Loucy (cell line): ENCODE data around the gene VPS16.

Experiments used
- H2AFZ ChIP-seq: fragments of 200-600 bp; sonication (generic); 2 replicates; pipeline ENCODE4 v1.6.0; 2016; ENCODE audit warnings: antibody characterized with exemption, mild to moderate bottlenecking, low read length, moderate library complexity
- H3F3A ChIP-seq: fragments of 200-600 bp; 2 replicates; pipeline ENCODE4 v1.6.0; 2016; ENCODE audit warnings: antibody characterized with exemption, low read depth, mild to moderate bottlenecking
- H3K27me3 ChIP-seq: fragments of 200-600 bp; sonication (generic); 2 replicates; pipeline ENCODE4 v1.6.1; 2014; ENCODE audit warnings: low read length, mild to moderate bottlenecking; ENCODE audit not compliant: insufficient read depth, poor library complexity, severe bottlenecking
- H3K36me3 ChIP-seq: fragments of 200-600 bp; sonication (generic); 2 replicates; pipeline ENCODE4 v1.6.1; 2016; ENCODE audit warnings: low read length; ENCODE audit not compliant: insufficient read depth
- H3K4me1 ChIP-seq: fragments of 200-600 bp; sonication (generic); 2 replicates; pipeline ENCODE4 v1.5.1; 2014; ENCODE audit warnings: low read length, mild to moderate bottlenecking; ENCODE audit not compliant: insufficient read depth, poor library complexity, severe bottlenecking
- H3K4me2 ChIP-seq: fragments of 200-600 bp; sonication (generic); 2 replicates; pipeline ENCODE4 v1.6.0; 2014; ENCODE audit warnings: antibody characterized with exemption, low read length, low read depth, mild to moderate bottlenecking; ENCODE audit not compliant: poor library complexity, severe bottlenecking
- H3K4me3 ChIP-seq: fragments of 200-600 bp; sonication (generic); 2 replicates; pipeline ENCODE4 v1.5.1; 2014; ENCODE audit warnings: low read length, mild to moderate bottlenecking, mixed read lengths; ENCODE audit not compliant: poor library complexity, severe bottlenecking
- H3K79me2 ChIP-seq: fragments of 200-600 bp; sonication (generic); 2 replicates; pipeline ENCODE4 v1.6.1; 2014; ENCODE audit warnings: low read length; ENCODE audit not compliant: insufficient read depth
- H3K9ac ChIP-seq: fragments of 200-600 bp; sonication (generic); 2 replicates; pipeline ENCODE4 v1.6.0; 2014; ENCODE audit warnings: mild to moderate bottlenecking, low read depth, low read length, moderate library complexity; ENCODE audit not compliant: poor library complexity, severe bottlenecking
- H3K9me2 ChIP-seq: fragments of 200-600 bp; sonication (generic); replicated peaks from 2 replicates; pipeline ENCODE4 v1.6.1; 2016; ENCODE audit warnings: low read depth, low read length, mixed read lengths
- H3K9me3 ChIP-seq: fragments of 200-600 bp; sonication (generic); 2 replicates; pipeline ENCODE4 v1.6.1; 2014; ENCODE audit warnings: mild to moderate bottlenecking, antibody characterized with exemption, low read length, low read depth; ENCODE audit not compliant: insufficient read depth
- H4K20me1 ChIP-seq: fragments of 200-600 bp; sonication (generic); 2 replicates; pipeline ENCODE4 v1.6.0; 2014; ENCODE audit warnings: antibody characterized with exemption, low read length, mild to moderate bottlenecking; ENCODE audit not compliant: insufficient read depth, poor library complexity, severe bottlenecking
- EZH2phosphoT487 ChIP-seq: fragments of 200-600 bp; IDR thresholded peaks from 2 replicates; pipeline ENCODE4 v1.6.1; 2018; ENCODE audit warnings: antibody characterized with exemption, mild to moderate bottlenecking, moderate library complexity, borderline replicate concordance
- TF ChIP-seq, protein P1 (sequence below): fragments of 200-600 bp; sonication (generic); conservative IDR thresholded peaks from 2 replicates; pipeline ENCODE4 v1.5.1; 2014; ENCODE audit warnings: mild to moderate bottlenecking, antibody characterized with exemption, low read length

The VPS16 gene

DNA sequence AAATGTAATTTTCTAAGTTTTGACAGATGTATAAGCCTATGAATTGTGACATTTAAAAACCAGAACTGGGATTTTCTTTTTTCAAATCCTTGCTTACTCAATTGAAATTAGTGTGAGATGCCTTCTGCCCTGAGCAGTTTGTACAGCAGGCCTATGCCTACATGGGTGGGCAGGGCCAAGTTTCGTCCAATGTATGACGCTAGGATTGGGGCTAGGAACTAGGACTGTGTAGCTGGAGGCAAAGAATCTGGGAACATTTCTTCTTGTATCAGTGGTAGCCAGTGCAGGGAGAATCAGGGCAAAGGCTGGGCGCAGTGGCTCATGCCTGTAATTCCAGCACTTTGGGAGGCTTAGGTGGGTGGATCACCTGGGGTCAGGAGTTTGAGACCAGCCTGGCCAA is 28.8 kb downstream of the VPS16 start:
- H3K4me2 ChIP-seq: no peak overlapping the region
- H3K9me3 ChIP-seq: no peaks in the 10 kb centered on the region
- no peaks in the 10 kb centered on the region for H3K9me2 ChIP-seq
- no peak overlapping the region for H3K9ac ChIP-seq
- H3K79me2 ChIP-seq: peaks cover 7% of the 10 kb centered on the region
- H3K36me3 ChIP-seq: peaks cover 1% of the 10 kb centered on the region; the same call in 1 of the 2 replicates
- no peaks in the 10 kb centered on the region for H3K27me3 ChIP-seq
- no peak overlapping the region for H2AFZ ChIP-seq
- H3F3A ChIP-seq: no peaks in the 10 kb centered on the region; the same call in 1 of the 2 replicates
- no peak overlapping the region for H3K4me3 ChIP-seq
- H4K20me1 ChIP-seq: peaks cover 7% of the 10 kb centered on the region
- no peak for TF ChIP-seq EZH2phosphoT487
- TF ChIP-seq, protein P1, sequence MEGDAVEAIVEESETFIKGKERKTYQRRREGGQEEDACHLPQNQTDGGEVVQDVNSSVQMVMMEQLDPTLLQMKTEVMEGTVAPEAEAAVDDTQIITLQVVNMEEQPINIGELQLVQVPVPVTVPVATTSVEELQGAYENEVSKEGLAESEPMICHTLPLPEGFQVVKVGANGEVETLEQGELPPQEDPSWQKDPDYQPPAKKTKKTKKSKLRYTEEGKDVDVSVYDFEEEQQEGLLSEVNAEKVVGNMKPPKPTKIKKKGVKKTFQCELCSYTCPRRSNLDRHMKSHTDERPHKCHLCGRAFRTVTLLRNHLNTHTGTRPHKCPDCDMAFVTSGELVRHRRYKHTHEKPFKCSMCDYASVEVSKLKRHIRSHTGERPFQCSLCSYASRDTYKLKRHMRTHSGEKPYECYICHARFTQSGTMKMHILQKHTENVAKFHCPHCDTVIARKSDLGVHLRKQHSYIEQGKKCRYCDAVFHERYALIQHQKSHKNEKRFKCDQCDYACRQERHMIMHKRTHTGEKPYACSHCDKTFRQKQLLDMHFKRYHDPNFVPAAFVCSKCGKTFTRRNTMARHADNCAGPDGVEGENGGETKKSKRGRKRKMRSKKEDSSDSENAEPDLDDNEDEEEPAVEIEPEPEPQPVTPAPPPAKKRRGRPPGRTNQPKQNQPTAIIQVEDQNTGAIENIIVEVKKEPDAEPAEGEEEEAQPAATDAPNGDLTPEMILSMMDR: no peak
- peaks cover 31% of the 10 kb centered on the region for H3K4me1 ChIP-seq

GRCh38 chr20:2871111-2871465 is 30.5 kb downstream of the VPS16 start:
- H3K36me3 ChIP-seq: no peaks in the 10 kb centered on the region
- no peaks in the 10 kb centered on the region; the same call in 1 of the 2 replicates for H3F3A ChIP-seq
- H3K9me2 ChIP-seq: no peaks in the 10 kb centered on the region
- peak overlapping the region; percentile 39 for H3K4me2 ChIP-seq
- no peak overlapping the region for H3K4me3 ChIP-seq
- peaks cover 20% of the 10 kb centered on the region for H4K20me1 ChIP-seq
- H2AFZ ChIP-seq: peak overlapping the region; percentile 8; the same call in 1 of the 2 replicates
- H3K79me2 ChIP-seq: peaks cover 24% of the 10 kb centered on the region
- peaks cover 42% of the 10 kb centered on the region for H3K4me1 ChIP-seq
- H3K9me3 ChIP-seq: no peaks in the 10 kb centered on the region
- H3K9ac ChIP-seq: peak overlapping the region; percentile 30
- TF ChIP-seq, protein P1: no peak
- TF ChIP-seq EZH2phosphoT487: no peak
- no peaks in the 10 kb centered on the region for H3K27me3 ChIP-seq

GRCh38 chr20:2871661-2872458 is 31.3 kb downstream of the VPS16 start:
- peak overlapping the region; percentile 73; the same call in 1 of the 2 replicates for H2AFZ ChIP-seq

More at GRCh38 chr20:2871661-2872458, 31.3 kb downstream of the VPS16 start:
- peak overlapping the region; percentile 88 for H3K4me3 ChIP-seq
- no peaks in the 10 kb centered on the region for H3K27me3 ChIP-seq
- TF ChIP-seq, protein P1: no peak
- no peak for TF ChIP-seq EZH2phosphoT487
- H4K20me1 ChIP-seq: peaks cover 27% of the 10 kb centered on the region
- no peaks in the 10 kb centered on the region for H3K9me2 ChIP-seq
- no peaks in the 10 kb centered on the region for H3K36me3 ChIP-seq
- peak overlapping the region; percentile 77 for H3K4me2 ChIP-seq
- H3K4me1 ChIP-seq: peaks cover 50% of the 10 kb centered on the region
- H3K79me2 ChIP-seq: peaks cover 32% of the 10 kb centered on the region
- H3F3A ChIP-seq: no peaks in the 10 kb centered on the region; the same call in 1 of the 2 replicates
- H3K9ac ChIP-seq: peak overlapping the region; percentile 71
- no peaks in the 10 kb centered on the region for H3K9me3 ChIP-seq
